ENCODE measurements around the gene CIB4.

Gene CIB4

GRCh38 chr2:26582890-26583289 is 58.3 kb downstream of the CIB4 start:
- WGBS (ENCODE audit: insufficient coverage, insufficient read length) = no CpG with 5 or more reads among the region's 5 CpGs
- no peak for DNase-seq (ENCODE audit: low read depth, low spot score)
- H3K4me3 ChIP-seq (ENCODE audit: low read length) = no peak overlapping the region
- no peaks in the 10 kb centered on the region for H3K36me3 ChIP-seq (ENCODE audit: control insufficient read depth, insufficient read depth, low read length)
- no peaks in the 10 kb centered on the region for H3K27me3 ChIP-seq (ENCODE audit: control insufficient read depth, insufficient read depth, low read length)
- no peak overlapping the region for H3K27ac ChIP-seq (ENCODE audit: low read length)
- H3K9me3 ChIP-seq (ENCODE audit: control insufficient read depth, insufficient read depth, low read length) = no peaks in the 10 kb centered on the region
- no peaks in the 10 kb centered on the region for H3K4me1 ChIP-seq (ENCODE audit: control insufficient read depth, insufficient read depth, low read length)

- Histone ChIP-seq H3K36me3 (ENCODE audit: control insufficient read depth, insufficient read depth, low read length) (no peaks in the 10 kb centered on the region), H3K27me3 (ENCODE audit: control insufficient read depth, insufficient read depth, low read length) (no peaks in the 10 kb centered on the region), H3K9me3 (ENCODE audit: control insufficient read depth, insufficient read depth, low read length) (no peaks in the 10 kb centered on the region), H3K4me1 (ENCODE audit: control insufficient read depth, insufficient read depth, low read length) (no peaks in the 10 kb centered on the region), H3K4me3 (ENCODE audit: low read length) (no peak overlapping the region; the same call in 1 of the 2 replicates), H3K27ac (ENCODE audit: low read length) (no peak overlapping the region)
- no CpG with 5 or more reads among the region's 18 CpGs for WGBS (ENCODE audit: insufficient coverage, insufficient read length)
- DNase-seq (ENCODE audit: low read depth, low spot score) = no peak
Observed at GRCh38 chr2:26581991-26582842, 58.9 kb downstream of the CIB4 start.

- Histone ChIP-seq H3K27me3 (ENCODE audit: control insufficient read depth, insufficient read depth, low read length) (no peaks in the 10 kb centered on the region), H3K36me3 (ENCODE audit: control insufficient read depth, insufficient read depth, low read length) (no peaks in the 10 kb centered on the region), H3K9me3 (ENCODE audit: control insufficient read depth, insufficient read depth, low read length) (no peaks in the 10 kb centered on the region), H3K4me3 (ENCODE audit: low read length) (no peak overlapping the region), H3K27ac (ENCODE audit: low read length) (no peak overlapping the region), H3K4me1 (ENCODE audit: control insufficient read depth, insufficient read depth, low read length) (no peaks in the 10 kb centered on the region)
- no peak for DNase-seq (ENCODE audit: low read depth, low spot score)
- no CpG with 5 or more reads among the region's 12 CpGs for WGBS (ENCODE audit: insufficient coverage, insufficient read length)
Observed at GRCh38 chr2:26581266-26581990, 59.7 kb downstream of the CIB4 start.

GRCh38 chr2:26580751-26581150 is 60.4 kb downstream of the CIB4 start:
- no peak overlapping the region for H3K27ac ChIP-seq (ENCODE audit: low read length)
- H3K36me3 ChIP-seq (ENCODE audit: control insufficient read depth, insufficient read depth, low read length) = no peaks in the 10 kb centered on the region
- H3K9me3 ChIP-seq (ENCODE audit: control insufficient read depth, insufficient read depth, low read length) = no peaks in the 10 kb centered on the region
- H3K27me3 ChIP-seq (ENCODE audit: control insufficient read depth, insufficient read depth, low read length) = no peaks in the 10 kb centered on the region
- WGBS (ENCODE audit: insufficient coverage, insufficient read length) = no CpG with 5 or more reads among the region's 5 CpGs
- H3K4me3 ChIP-seq (ENCODE audit: low read length) = no peak overlapping the region
- DNase-seq (ENCODE audit: low read depth, low spot score) = no peak
- no peaks in the 10 kb centered on the region for H3K4me1 ChIP-seq (ENCODE audit: control insufficient read depth, insufficient read depth, low read length)

GRCh38 chr2:26580151-26580550 is 61.0 kb downstream of the CIB4 start:
- H3K4me3 ChIP-seq (ENCODE audit: low read length) = no peak overlapping the region
- no peaks in the 10 kb centered on the region for H3K9me3 ChIP-seq (ENCODE audit: control insufficient read depth, insufficient read depth, low read length)
- DNase-seq (ENCODE audit: low read depth, low spot score) = no peak
- no peaks in the 10 kb centered on the region for H3K4me1 ChIP-seq (ENCODE audit: control insufficient read depth, insufficient read depth, low read length)
- H3K36me3 ChIP-seq (ENCODE audit: control insufficient read depth, insufficient read depth, low read length) = no peaks in the 10 kb centered on the region
- no peaks in the 10 kb centered on the region for H3K27me3 ChIP-seq (ENCODE audit: control insufficient read depth, insufficient read depth, low read length)
- no peak overlapping the region for H3K27ac ChIP-seq (ENCODE audit: low read length)
- WGBS (ENCODE audit: insufficient coverage, insufficient read length) = no CpG with 5 or more reads among the region's 6 CpGs

GRCh38 chr2:26579723-26580040 is 61.5 kb downstream of the CIB4 start:
- no peaks in the 10 kb centered on the region for H3K36me3 ChIP-seq (ENCODE audit: control insufficient read depth, insufficient read depth, low read length)
- WGBS (ENCODE audit: insufficient coverage, insufficient read length) = no CpG with 5 or more reads among the region's 5 CpGs
- no peaks in the 10 kb centered on the region for H3K9me3 ChIP-seq (ENCODE audit: control insufficient read depth, insufficient read depth, low read length)
- no peak overlapping the region for H3K4me3 ChIP-seq (ENCODE audit: low read length)
- H3K27ac ChIP-seq (ENCODE audit: low read length) = no peak overlapping the region
- no peak for DNase-seq (ENCODE audit: low read depth, low spot score)
- H3K27me3 ChIP-seq (ENCODE audit: control insufficient read depth, insufficient read depth, low read length) = no peaks in the 10 kb centered on the region
- no peaks in the 10 kb centered on the region for H3K4me1 ChIP-seq (ENCODE audit: control insufficient read depth, insufficient read depth, low read length)

GRCh38 chr2:26579025-26579722 is 62.0 kb downstream of the CIB4 start:
- no peak overlapping the region for H3K4me3 ChIP-seq (ENCODE audit: low read length)
- H3K27me3 ChIP-seq (ENCODE audit: control insufficient read depth, insufficient read depth, low read length) = no peaks in the 10 kb centered on the region
- H3K9me3 ChIP-seq (ENCODE audit: control insufficient read depth, insufficient read depth, low read length) = no peaks in the 10 kb centered on the region
- no peaks in the 10 kb centered on the region for H3K4me1 ChIP-seq (ENCODE audit: control insufficient read depth, insufficient read depth, low read length)
- no peak for DNase-seq (ENCODE audit: low read depth, low spot score)
- no peak overlapping the region for H3K27ac ChIP-seq (ENCODE audit: low read length)
- WGBS (ENCODE audit: insufficient coverage, insufficient read length) = no CpG with 5 or more reads among the region's 11 CpGs
- H3K36me3 ChIP-seq (ENCODE audit: control insufficient read depth, insufficient read depth, low read length) = no peaks in the 10 kb centered on the region

- Histone ChIP-seq H3K27me3 (ENCODE audit: control insufficient read depth, insufficient read depth, low read length) (no peaks in the 10 kb centered on the region), H3K4me1 (ENCODE audit: control insufficient read depth, insufficient read depth, low read length) (no peaks in the 10 kb centered on the region), H3K36me3 (ENCODE audit: control insufficient read depth, insufficient read depth, low read length) (no peaks in the 10 kb centered on the region), H3K4me3 (ENCODE audit: low read length) (no peak overlapping the region), H3K9me3 (ENCODE audit: control insufficient read depth, insufficient read depth, low read length) (no peaks in the 10 kb centered on the region), H3K27ac (ENCODE audit: low read length) (no peak overlapping the region)
- WGBS (ENCODE audit: insufficient coverage, insufficient read length) = no CpG with 5 or more reads among the region's 5 CpGs
- no peak for DNase-seq (ENCODE audit: low read depth, low spot score)
Observed at GRCh38 chr2:26578581-26578980, 62.6 kb downstream of the CIB4 start.

- no peak overlapping the region for H3K4me3 ChIP-seq (ENCODE audit: low read length)
- no peaks in the 10 kb centered on the region for H3K27me3 ChIP-seq (ENCODE audit: control insufficient read depth, insufficient read depth, low read length)
- WGBS (ENCODE audit: insufficient coverage, insufficient read length) = no CpG with 5 or more reads among the region's 3 CpGs
- no peak for DNase-seq (ENCODE audit: low read depth, low spot score)
- no peaks in the 10 kb centered on the region for H3K36me3 ChIP-seq (ENCODE audit: control insufficient read depth, insufficient read depth, low read length)
- H3K9me3 ChIP-seq (ENCODE audit: control insufficient read depth, insufficient read depth, low read length) = no peaks in the 10 kb centered on the region
- H3K4me1 ChIP-seq (ENCODE audit: control insufficient read depth, insufficient read depth, low read length) = no peaks in the 10 kb centered on the region
- no peak overlapping the region for H3K27ac ChIP-seq (ENCODE audit: low read length)
Observed at GRCh38 chr2:26578113-26578458, 63.1 kb downstream of the CIB4 start.

GRCh38 chr2:26577442-26578112 is 63.6 kb downstream of the CIB4 start:
- no peak overlapping the region for H3K4me3 ChIP-seq (ENCODE audit: low read length)
- peak; percentile 50 for DNase-seq (ENCODE audit: low read depth, low spot score)
- H3K27me3 ChIP-seq (ENCODE audit: control insufficient read depth, insufficient read depth, low read length) = no peaks in the 10 kb centered on the region
- H3K4me1 ChIP-seq (ENCODE audit: control insufficient read depth, insufficient read depth, low read length) = no peaks in the 10 kb centered on the region
- no CpG with 5 or more reads among the region's 24 CpGs for WGBS (ENCODE audit: insufficient coverage, insufficient read length)
- H3K9me3 ChIP-seq (ENCODE audit: control insufficient read depth, insufficient read depth, low read length) = no peaks in the 10 kb centered on the region
- H3K36me3 ChIP-seq (ENCODE audit: control insufficient read depth, insufficient read depth, low read length) = no peaks in the 10 kb centered on the region
- H3K27ac ChIP-seq (ENCODE audit: low read length) = no peak overlapping the region

Measured in iPS DF 6.9 (cell line).